ENCODE measurements around the gene EMX1.

- TF ChIP-seq CTCF (conservative IDR thresholded peaks at IDR 0.05; ENCODE audit: low read length) (no peak), EZH2phosphoT487 (IDR thresholded peaks at IDR 0.05; ENCODE audit: borderline replicate concordance, low read depth, low read length) (no peak)
Measured at GRCh38 chr2:72896446-72896845, 20.9 kb upstream of the EMX1 start.
